ENCODE data around the gene EXPH5. TPM values are rescaled to one million over a fixed set of nuclear protein-coding genes. Genes with fewer than 3 reads are reported as not detected.

Gene EXPH5
- total and polyA plus RNA-seq, 9 of the 15 experiments (the other 6 are each of a cell fraction or from before 2014, with no cell fraction given), result 1.3 to 8.5 (median 4.8) TPM

GRCh38 chr11:108589136-108589535 lies 4.4 kb downstream of the EXPH5 start:
- ChIA-PET POLR2A (interaction anchor here (1.4 to 2.3 kb wide), 2 partner anchors 26 to 37 kb away, joined by 3 to 8 read pairs; no protein-coding TSS in a partner anchor), CTCF (ENCODE audit: low intra/inter-chr PET ratio) (interaction anchor here (1.4 kb wide), 1 partner anchor 58 kb away, joined by 9 read pairs; no protein-coding TSS in a partner anchor)
- Histone ChIP-seq H4K20me1 (replicated peaks; ENCODE audit: control insufficient read depth, insufficient read depth, low read length) (0 out of 2 replicates have a peak, but pooled peaks cover 3% of the 10 kb centered on the region), H3K9ac (ENCODE audit: insufficient read depth in 1 of 2, low read depth in 2 of 2, low read length in 2 of 2) (peak overlapping the region in 1 of 2 experiments; percentile 43; a peak in 1 of 4 replicates), H2AFZ (ENCODE audit: low read depth, low read length) (no peak overlapping the region), H3K4me2 (ENCODE audit: insufficient read depth, low read length) (no peak overlapping the region), H3K9me3 (replicated peaks; ENCODE audit: control insufficient read depth, insufficient read depth, low read depth, low read length) (no peaks in the 10 kb centered on the region), H3K4me3 (no peak overlapping the region), H3K27me3 (ENCODE audit: control insufficient read depth in 2 of 2, insufficient read depth in 2 of 2, low read length in 2 of 2) (no peaks in the 10 kb centered on the region), H3K4me1 (replicated peaks in 1 of 2; ENCODE audit: control insufficient read depth in 2 of 2, insufficient read depth in 2 of 2, low read length in 2 of 2) (peaks cover 11 to 22% of the 10 kb centered on the region in 2 experiments; a peak in 4 of 5 replicates), H3K27ac (ENCODE audit: extremely low read depth, low read depth, low read length) (no peak overlapping the region), H3K79me2 (ENCODE audit: control insufficient read depth, insufficient read depth, low read length) (peaks cover 43% of the 10 kb centered on the region), H3K9me1 (ENCODE audit: control insufficient read depth, insufficient read depth, low read length) (no peaks in the 10 kb centered on the region), H3K36me3 (ENCODE audit: control insufficient read depth, insufficient read depth, low read length) (peaks cover 3% of the 10 kb centered on the region; the same call in 1 of the 3 replicates)
- FAIRE-seq (no peak), DNase-seq (ENCODE audit: extremely low read depth in 1 of 4, low spot score in 3 of 4) (no peak), ATAC-seq (no peak)
- in situ Hi-C loops (cut with MboI), result no loop called here
- 33% methylated on average over 1 of the region's 1 CpG for WGBS (ENCODE audit: insufficient coverage, low coverage, missing lambda C conversion rate)
- TF ChIP-seq ZNF23 (CRISPR knock-in tag; IDR thresholded peaks at IDR 0.05), result no peak
- BruUV-seq (replicated peaks), result no TSS peak
- intact Hi-C loops (cut with micrococcal nuclease), result no loop called here

- H3K9ac ChIP-seq (ENCODE audit: insufficient read depth in 1 of 2, low read depth in 2 of 2, low read length in 2 of 2), result no peak overlapping the region
- H2AFZ ChIP-seq (ENCODE audit: low read depth, low read length), result no peak overlapping the region
- no peak overlapping the region for H3K27ac ChIP-seq (ENCODE audit: extremely low read depth, low read depth, low read length)
- no TSS peak for BruUV-seq (replicated peaks)
- peaks cover 42% of the 10 kb centered on the region for H3K79me2 ChIP-seq (ENCODE audit: control insufficient read depth, insufficient read depth, low read length)
- H3K9me3 ChIP-seq (replicated peaks; ENCODE audit: control insufficient read depth, insufficient read depth, low read depth, low read length), result no peaks in the 10 kb centered on the region
- 0% methylated on average over 2 of the region's 2 CpGs for WGBS (ENCODE audit: insufficient coverage, low coverage, missing lambda C conversion rate)
- H3K27me3 ChIP-seq (ENCODE audit: control insufficient read depth in 2 of 2, insufficient read depth in 2 of 2, low read length in 2 of 2), result no peaks in the 10 kb centered on the region
- peak; percentile 58 for ATAC-seq
- ChIA-PET CTCF (ENCODE audit: low intra/inter-chr PET ratio) (interaction anchor here (1.4 kb wide), 1 partner anchor 59 kb away, joined by 9 read pairs; no protein-coding TSS in a partner anchor), POLR2A (interaction anchor here (1.0 to 1.4 kb wide), 2 partner anchors 16 to 25 kb away, joined by 3 to 4 read pairs; no protein-coding TSS in a partner anchor)
- H4K20me1 ChIP-seq (replicated peaks; ENCODE audit: control insufficient read depth, insufficient read depth, low read length), result 0 out of 2 replicates have a peak, but pooled peaks cover 3% of the 10 kb centered on the region
- H3K9me1 ChIP-seq (ENCODE audit: control insufficient read depth, insufficient read depth, low read length), result no peaks in the 10 kb centered on the region
- no peak for FAIRE-seq
- no peak overlapping the region for H3K4me3 ChIP-seq
- intact Hi-C loops (cut with micrococcal nuclease) (loop anchor here (1.0 kb wide), 1 partner anchor 59 kb away; no protein-coding TSS in a partner anchor), in situ Hi-C loops (cut with MboI) (no loop called here)
- peaks cover 10 to 20% of the 10 kb centered on the region in 2 experiments; a peak in 4 of 5 replicates for H3K4me1 ChIP-seq (replicated peaks in 1 of 2; ENCODE audit: control insufficient read depth in 2 of 2, insufficient read depth in 2 of 2, low read length in 2 of 2)
- H3K36me3 ChIP-seq (ENCODE audit: control insufficient read depth, insufficient read depth, low read length), result peaks cover 3% of the 10 kb centered on the region; the same call in 1 of the 3 replicates
- DNase-seq (ENCODE audit: extremely low read depth in 1 of 4, low spot score in 3 of 4), result peak in 2 of 4 experiments; percentile 30 to 56
- no peak overlapping the region for H3K4me2 ChIP-seq (ENCODE audit: insufficient read depth, low read length)
- no peak for TF ChIP-seq EP400 (IDR thresholded peaks at IDR 0.05)
- TF ChIP-seq DEAF1 (CRISPR knock-in tag; IDR thresholded peaks at IDR 0.05), result 0 out of 2 replicates have a peak, but pooled peaks have one; percentile 24
- peak; percentile 65 for TF ChIP-seq CBFA2T3 (IDR thresholded peaks at IDR 0.05)
- TF ChIP-seq RB1 (IDR thresholded peaks at IDR 0.05; ENCODE audit: low read depth), result peak; percentile 16; the same call in 1 of the 2 replicates
- TF ChIP-seq ZNF239 (CRISPR knock-in tag; IDR thresholded peaks at IDR 0.05), result no peak
- no peak for TF ChIP-seq MLLT1 (IDR thresholded peaks at IDR 0.05)
- TF ChIP-seq ETS1 (conservative IDR thresholded peaks at IDR 0.05; ENCODE audit: control insufficient read depth, low read depth, low read length), result no peak
- peak; percentile 38; the same call in 1 of the 2 replicates for TF ChIP-seq ARID1B (IDR thresholded peaks at IDR 0.05)
- TF ChIP-seq SOX6 (IDR thresholded peaks at IDR 0.05), result peak; percentile 69
- 0 out of 2 replicates have a peak, but pooled peaks have one; percentile 18 for TF ChIP-seq CBFA2T2 (conservative IDR thresholded peaks at IDR 0.05)
Observed at GRCh38 chr11:108588287-108588686, 5.3 kb downstream of the EXPH5 start.
